GM10847 (cell line): ENCODE results near the gene EPS8.

Source experiments
- POLR2A ChIP-seq: IDR thresholded peaks from 2 replicates; pipeline ENCODE4 v1.6.1; 2011; ENCODE audit not compliant: insufficient read length; ENCODE audit errors: extremely low read depth

The EPS8 gene

DNA sequence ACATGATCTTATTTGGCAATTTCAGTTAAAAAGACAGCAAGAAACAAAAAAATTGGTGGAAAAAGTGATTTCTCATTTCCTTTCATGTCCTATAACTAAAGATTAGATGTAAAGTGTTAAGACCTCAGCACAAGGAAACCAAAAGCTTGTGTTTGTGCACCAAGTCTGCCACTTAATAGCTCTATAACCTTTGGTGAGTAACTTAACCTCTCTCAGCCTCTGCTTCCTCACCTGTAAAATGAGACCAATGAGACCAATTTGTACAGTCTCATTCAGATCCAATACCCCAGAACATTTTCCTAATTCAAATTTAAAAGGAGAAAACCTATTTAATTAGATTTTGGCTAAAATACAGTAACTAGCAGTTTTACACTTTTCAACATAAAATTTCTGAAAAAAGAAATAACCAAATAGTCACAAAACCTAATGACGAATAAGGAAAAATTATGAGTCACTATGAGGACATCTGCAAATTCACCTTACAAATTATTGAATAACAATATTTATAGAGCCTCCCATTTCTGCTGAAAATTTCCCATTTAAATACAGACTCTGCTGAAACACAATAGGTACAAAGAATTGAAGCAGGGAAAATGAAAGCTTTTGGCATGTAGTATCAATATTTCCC is 71.1 kb downstream of the EPS8 start:
- no peak for TF ChIP-seq POLR2A

DNA sequence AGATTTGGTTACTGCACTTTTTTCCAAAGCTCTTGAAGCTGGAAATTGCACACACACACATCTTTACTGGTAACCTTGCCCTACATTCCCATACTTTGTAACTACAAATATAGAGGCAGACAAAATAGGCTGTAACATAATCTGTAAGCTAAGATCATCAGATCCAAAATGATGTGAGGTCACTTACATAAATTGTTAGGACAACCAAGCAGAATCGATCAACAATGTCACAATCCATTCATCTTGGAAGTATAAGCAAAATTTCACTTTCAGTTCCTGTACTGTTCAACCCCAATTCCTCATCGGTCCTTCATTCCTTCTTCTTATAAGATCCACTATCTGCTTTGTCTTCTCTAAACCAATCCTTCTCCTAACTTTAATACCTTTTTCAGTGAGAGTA is 72.6 kb downstream of the EPS8 start:
- TF ChIP-seq POLR2A, result no peak

DNA sequence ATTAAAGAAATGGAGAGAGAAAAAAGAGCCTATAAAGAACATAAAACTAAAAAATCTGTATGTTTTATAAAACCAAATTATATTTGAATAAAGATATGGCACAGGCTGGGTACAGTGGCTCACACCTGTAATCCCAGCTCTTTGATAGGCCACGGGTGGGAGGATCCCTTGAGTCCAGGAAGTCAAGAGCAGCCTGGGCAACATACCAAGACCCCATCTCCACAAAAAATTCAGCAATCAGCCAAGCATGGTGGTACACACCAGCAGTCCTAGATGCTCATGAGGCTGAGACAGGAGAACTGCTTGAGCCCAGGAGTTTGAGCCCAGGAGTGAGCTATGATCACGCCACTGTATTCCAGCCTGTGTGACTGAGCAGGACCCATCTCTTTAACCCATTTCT is 74.9 kb downstream of the EPS8 start:
- no peak for TF ChIP-seq POLR2A

DNA sequence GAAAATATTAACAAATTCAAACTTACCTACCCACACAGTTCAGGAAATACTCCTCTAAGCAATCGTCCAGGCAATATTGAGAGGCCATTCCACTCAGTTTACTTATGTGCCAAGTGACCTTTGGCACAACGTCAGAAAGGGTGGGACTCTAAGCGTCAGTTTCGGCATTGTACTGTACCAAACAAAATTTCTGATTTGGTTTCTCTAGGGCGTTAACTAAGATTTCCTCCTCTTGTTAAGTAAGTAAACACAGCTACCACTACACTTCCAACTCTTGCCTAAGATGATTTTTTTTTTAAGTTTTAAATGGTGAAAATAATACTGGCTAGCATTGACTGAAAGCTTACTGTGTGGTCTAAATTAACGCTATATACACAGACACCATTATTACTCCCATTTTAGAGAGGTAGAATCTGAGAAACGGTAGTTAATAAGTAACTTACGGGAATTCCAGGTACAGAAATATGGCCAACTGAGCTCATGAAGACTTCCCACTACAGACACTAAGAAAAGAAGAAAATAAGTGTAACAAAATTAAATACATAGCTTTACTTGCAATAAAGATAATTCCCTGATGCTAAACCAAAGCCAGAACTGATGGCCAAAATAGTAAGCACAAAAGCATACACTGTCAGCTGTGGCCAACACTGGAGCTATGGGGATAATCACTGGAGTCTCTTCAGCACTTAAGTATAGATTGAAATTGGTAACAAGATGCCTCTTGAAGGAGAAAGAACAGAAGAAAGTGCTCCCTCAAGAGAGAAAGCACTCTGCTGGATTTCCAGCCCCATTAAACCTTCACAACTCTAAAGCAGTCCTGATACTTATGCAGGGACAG is 76.1 kb downstream of the EPS8 start:
- no peak for TF ChIP-seq POLR2A

DNA sequence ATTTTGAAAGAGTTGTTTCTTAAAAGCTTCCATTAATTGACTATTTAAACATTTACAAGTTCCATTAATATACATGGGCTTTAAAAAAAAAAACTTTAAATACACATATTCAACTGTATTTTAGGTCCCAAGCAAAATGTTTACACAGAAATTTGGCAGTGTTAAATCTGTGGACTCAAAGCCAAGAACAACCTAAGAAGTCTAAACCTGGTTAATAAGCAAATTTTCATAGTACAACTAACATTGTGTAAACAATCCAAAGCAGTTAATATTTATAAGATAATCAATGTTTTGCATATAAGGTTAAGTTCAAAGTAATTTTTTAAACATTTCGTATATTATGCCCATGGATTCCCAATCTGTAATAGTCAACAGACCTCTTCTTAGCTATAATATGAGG is 77.0 kb downstream of the EPS8 start:
- TF ChIP-seq POLR2A, result no peak

- TF ChIP-seq POLR2A, result no peak
Measured at GRCh38 chr12:15710860-15711510, 78.2 kb downstream of the EPS8 start.

- no peak for TF ChIP-seq POLR2A
Measured at GRCh38 chr12:15709551-15709950, 79.6 kb downstream of the EPS8 start.

DNA sequence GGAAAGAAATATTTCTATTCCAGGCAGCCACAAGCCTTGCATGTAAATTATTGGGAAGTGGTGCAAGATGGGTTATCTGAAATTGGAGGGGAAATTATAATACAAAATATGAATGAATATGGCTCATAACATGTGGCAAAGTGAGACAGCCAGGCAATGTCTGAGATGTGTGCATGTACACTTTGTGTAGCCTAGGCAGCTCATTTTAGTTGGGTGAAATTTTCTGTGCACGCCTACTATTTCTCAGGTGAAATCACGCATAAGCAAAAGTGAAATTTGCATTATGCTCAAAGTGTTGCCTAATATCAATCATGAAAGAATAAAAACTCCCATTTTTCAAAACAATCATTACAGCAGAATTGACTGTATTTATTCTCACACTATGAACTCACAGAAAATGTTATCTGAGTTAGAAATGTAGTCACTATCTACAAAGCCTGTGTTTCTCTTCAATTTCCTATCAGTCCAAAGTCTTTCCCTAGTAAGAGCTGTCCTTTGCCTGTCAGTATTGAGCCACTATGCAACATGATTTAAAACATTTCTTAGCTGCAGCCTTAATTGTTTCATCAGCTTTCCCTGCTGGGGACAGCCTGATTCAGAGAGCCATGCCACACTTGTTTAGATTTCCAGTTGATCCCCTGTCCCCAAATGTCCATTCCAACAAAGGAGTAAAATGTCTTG is 80.7 kb downstream of the EPS8 start:
- TF ChIP-seq POLR2A, result no peak

GRCh38 chr12:15707516-15708199 is 81.5 kb downstream of the EPS8 start:
- no peak for TF ChIP-seq POLR2A

DNA sequence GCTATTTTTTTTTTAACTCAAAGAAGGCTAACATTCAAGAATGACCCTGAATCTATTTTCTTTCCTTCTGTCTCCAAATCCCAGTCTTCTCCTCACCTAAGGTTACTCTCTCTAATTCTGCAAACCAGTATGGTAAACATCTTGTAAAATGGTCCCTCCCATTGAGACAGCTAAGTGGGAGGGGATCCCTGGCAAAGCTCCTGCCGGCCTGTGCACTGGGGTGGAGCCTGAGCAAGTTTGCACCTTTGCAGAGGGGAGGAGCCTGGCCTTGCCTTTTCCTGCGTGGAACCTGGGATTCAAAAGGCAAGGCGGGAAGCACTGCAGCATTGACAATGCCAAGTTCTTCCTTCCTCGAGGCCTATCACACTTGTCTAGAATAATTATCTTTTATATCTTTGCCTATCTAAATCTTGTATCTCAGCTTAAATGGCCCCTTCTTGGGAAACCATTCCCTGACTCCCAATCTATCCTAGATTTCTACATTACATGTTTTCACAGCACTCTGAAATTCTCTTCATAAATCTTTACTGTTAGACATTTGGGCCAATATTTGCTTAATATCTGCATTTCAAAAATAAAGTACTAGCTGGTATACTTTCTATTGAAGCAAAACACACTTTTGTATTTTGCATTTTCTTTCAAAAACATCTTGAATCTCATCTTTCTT is 83.0 kb downstream of the EPS8 start:
- no peak for TF ChIP-seq POLR2A

DNA sequence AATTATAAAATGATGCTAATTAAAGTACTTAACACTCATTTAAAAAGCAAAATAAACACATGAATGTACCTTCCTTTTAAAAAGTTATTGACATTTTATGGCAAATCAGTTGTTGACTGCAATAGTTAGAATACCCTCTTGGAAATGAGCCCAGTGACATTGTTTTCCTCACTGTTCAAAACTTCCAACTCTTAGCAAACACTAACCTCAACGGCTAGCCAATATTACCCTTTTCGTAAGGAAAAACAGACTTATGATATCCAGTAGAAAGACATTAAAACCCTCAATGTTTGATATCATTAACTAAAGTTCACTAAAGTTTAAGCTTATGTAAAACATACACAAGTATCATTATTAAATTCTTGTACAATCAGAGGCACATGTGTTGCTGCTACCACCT is 83.6 kb downstream of the EPS8 start:
- no peak for TF ChIP-seq POLR2A

- TF ChIP-seq POLR2A, result no peak
Measured at GRCh38 chr12:15702276-15702675, 86.9 kb downstream of the EPS8 start.

GRCh38 chr12:15701631-15702156 is 87.5 kb downstream of the EPS8 start:
- no peak for TF ChIP-seq POLR2A

DNA sequence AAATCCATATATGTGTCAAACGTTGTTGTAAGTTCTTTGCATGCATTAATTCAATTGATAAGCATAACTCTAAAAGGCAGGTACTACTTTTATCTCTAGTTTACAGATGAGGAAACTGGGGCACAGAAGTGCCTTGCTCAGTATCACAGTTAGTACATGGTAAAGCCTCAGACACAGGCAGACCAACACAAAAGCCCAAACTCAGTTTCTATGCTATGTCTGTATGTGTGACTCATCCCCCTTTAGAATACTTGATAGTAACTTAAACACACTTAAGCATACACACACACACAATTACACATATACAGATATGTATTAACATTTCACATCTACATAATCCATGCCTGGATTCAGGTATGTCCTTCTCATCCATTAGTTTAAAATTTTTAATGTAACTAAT is 88.0 kb downstream of the EPS8 start:
- no peak for TF ChIP-seq POLR2A
